Measurements from ENCODE around the gene GALNT6.

GRCh38 chr12:51407604-51408003 lies 16.4 kb upstream of the GALNT6 start:
- TF ChIP-seq POLR2AphosphoS5 (IDR thresholded peaks at IDR 0.05; ENCODE audit: low read depth, low read length): no peak
- TF ChIP-seq, protein P1, sequence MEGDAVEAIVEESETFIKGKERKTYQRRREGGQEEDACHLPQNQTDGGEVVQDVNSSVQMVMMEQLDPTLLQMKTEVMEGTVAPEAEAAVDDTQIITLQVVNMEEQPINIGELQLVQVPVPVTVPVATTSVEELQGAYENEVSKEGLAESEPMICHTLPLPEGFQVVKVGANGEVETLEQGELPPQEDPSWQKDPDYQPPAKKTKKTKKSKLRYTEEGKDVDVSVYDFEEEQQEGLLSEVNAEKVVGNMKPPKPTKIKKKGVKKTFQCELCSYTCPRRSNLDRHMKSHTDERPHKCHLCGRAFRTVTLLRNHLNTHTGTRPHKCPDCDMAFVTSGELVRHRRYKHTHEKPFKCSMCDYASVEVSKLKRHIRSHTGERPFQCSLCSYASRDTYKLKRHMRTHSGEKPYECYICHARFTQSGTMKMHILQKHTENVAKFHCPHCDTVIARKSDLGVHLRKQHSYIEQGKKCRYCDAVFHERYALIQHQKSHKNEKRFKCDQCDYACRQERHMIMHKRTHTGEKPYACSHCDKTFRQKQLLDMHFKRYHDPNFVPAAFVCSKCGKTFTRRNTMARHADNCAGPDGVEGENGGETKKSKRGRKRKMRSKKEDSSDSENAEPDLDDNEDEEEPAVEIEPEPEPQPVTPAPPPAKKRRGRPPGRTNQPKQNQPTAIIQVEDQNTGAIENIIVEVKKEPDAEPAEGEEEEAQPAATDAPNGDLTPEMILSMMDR (IDR thresholded peaks at IDR 0.05): no peak

All from Panc1 (cell line).